ENCODE data around the gene MPG. TPM values are rescaled to one million over a fixed set of nuclear protein-coding genes. Genes with fewer than 3 reads are reported as not detected.
A peak's percentile ranks its signal among the peaks of the same experiment; 100 is the strongest.

MPG gene
- total and polyA plus RNA-seq, 4 experiments from 2014 or later, result 30.7 to 82.6 (median 44.4) TPM

- Histone ChIP-seq H3K4me1 (ENCODE audit: insufficient read depth, low read length) (peaks cover 4% of the 10 kb centered on the region), H3K27ac (ENCODE audit: low read depth, low read length) (no peak overlapping the region), H3K4me3 (ENCODE audit: low read length in 2 of 2) (no peak overlapping the region), H3K9me3 (ENCODE audit: control insufficient read depth in 1 of 2, low read length in 2 of 2) (no peaks in the 10 kb centered on the region), H3K36me3 (ENCODE audit: insufficient read depth, low read length) (peaks cover 10% of the 10 kb centered on the region), H3K27me3 (ENCODE audit: insufficient read depth, low read length) (no peaks in the 10 kb centered on the region)
- no peak overlapping the region for H3K4me3 Mint-ChIP-seq
- DNase-seq, result no peak
- no peaks in the 10 kb centered on the region for H3K27me3 Mint-ChIP-seq
- no peak overlapping the region for H3K27ac Mint-ChIP-seq
- intact Hi-C loops (cut with micrococcal nuclease), result no loop called here
- ChIA-PET POLR2A (ENCODE audit: partially characterized antibody) (no interaction called here), CTCF (ENCODE audit: partially characterized antibody) (interaction anchor here (2.2 kb wide), 1 partner anchor 37 kb away, joined by 7 read pairs; no protein-coding TSS in a partner anchor)
- peaks cover 14 to 28% of the 10 kb centered on the region in 2 donors for H3K36me3 Mint-ChIP-seq
- H3K9me3 Mint-ChIP-seq, result no peaks in the 10 kb centered on the region
- peaks cover 1 to 6% (median 4%) of the 10 kb centered on the region in 4 donors for H3K4me1 Mint-ChIP-seq
Measured at GRCh38 chr16:102060-102855, 24.2 kb downstream of the MPG start.

GRCh38 chr16:104355-104754 is 26.3 kb downstream of the MPG start:
- intact Hi-C loops (cut with micrococcal nuclease), result no loop called here
- H3K9me3 ChIP-seq (ENCODE audit: control insufficient read depth in 1 of 2, low read length in 2 of 2), result no peaks in the 10 kb centered on the region
- H3K4me3 ChIP-seq (ENCODE audit: low read length in 2 of 2), result no peak overlapping the region
- H3K27ac ChIP-seq (ENCODE audit: low read depth, low read length), result no peak overlapping the region
- Mint-ChIP-seq H3K36me3 (peaks cover 18 to 33% of the 10 kb centered on the region in 2 donors), H3K27ac (no peak overlapping the region), H3K9me3 (no peaks in the 10 kb centered on the region), H3K4me1 (peaks cover 1 to 6% (median 4%) of the 10 kb centered on the region in 4 donors), H3K4me3 (no peak overlapping the region), H3K27me3 (no peaks in the 10 kb centered on the region)
- ChIA-PET CTCF (ENCODE audit: partially characterized antibody) (interaction anchor here (1.5 to 5.1 kb wide), 6 partner anchors 8 to 87 kb away, joined by 3 to 37 read pairs (median 8); no protein-coding TSS in a partner anchor), POLR2A (ENCODE audit: partially characterized antibody) (no interaction called here)
- no peaks in the 10 kb centered on the region for H3K27me3 ChIP-seq (ENCODE audit: insufficient read depth, low read length)
- H3K4me1 ChIP-seq (ENCODE audit: insufficient read depth, low read length), result peaks cover 4% of the 10 kb centered on the region
- no peak for DNase-seq
- peaks cover 6% of the 10 kb centered on the region for H3K36me3 ChIP-seq (ENCODE audit: insufficient read depth, low read length)

- H3K27me3 ChIP-seq (ENCODE audit: insufficient read depth, low read length), result no peaks in the 10 kb centered on the region
- no peaks in the 10 kb centered on the region for H3K9me3 Mint-ChIP-seq
- intact Hi-C loops (cut with micrococcal nuclease), result no loop called here
- peaks cover 4% of the 10 kb centered on the region for H3K4me1 ChIP-seq (ENCODE audit: insufficient read depth, low read length)
- H3K4me1 Mint-ChIP-seq, result peaks cover 1 to 6% (median 4%) of the 10 kb centered on the region in 4 donors
- H3K9me3 ChIP-seq (ENCODE audit: control insufficient read depth in 1 of 2, low read length in 2 of 2), result no peaks in the 10 kb centered on the region
- no peak overlapping the region for H3K4me3 ChIP-seq (ENCODE audit: low read length in 2 of 2)
- peaks cover 12% of the 10 kb centered on the region for H3K36me3 ChIP-seq (ENCODE audit: insufficient read depth, low read length)
- no peak overlapping the region for H3K27ac ChIP-seq (ENCODE audit: low read depth, low read length)
- no peaks in the 10 kb centered on the region for H3K27me3 Mint-ChIP-seq
- DNase-seq, result no peak
- ChIA-PET CTCF (ENCODE audit: partially characterized antibody) (interaction anchor here (1.5 to 5.1 kb wide), 5 partner anchors 9 to 87 kb away, joined by 3 to 37 read pairs (median 10); no protein-coding TSS in a partner anchor), POLR2A (ENCODE audit: partially characterized antibody) (no interaction called here)
- no peak overlapping the region for H3K4me3 Mint-ChIP-seq
- peaks cover 18 to 36% of the 10 kb centered on the region in 2 donors for H3K36me3 Mint-ChIP-seq
- H3K27ac Mint-ChIP-seq, result no peak overlapping the region
Measured at GRCh38 chr16:104928-105327, 26.9 kb downstream of the MPG start.

- H3K4me3 ChIP-seq (ENCODE audit: low read length in 2 of 2), result no peak overlapping the region
- intact Hi-C loops (cut with micrococcal nuclease), result no loop called here
- no peak for DNase-seq
- no peak overlapping the region for H3K27ac Mint-ChIP-seq
- H3K4me1 ChIP-seq (ENCODE audit: insufficient read depth, low read length), result peaks cover 4% of the 10 kb centered on the region
- POLR2A ChIA-PET (ENCODE audit: partially characterized antibody), result no interaction called here
- H3K9me3 Mint-ChIP-seq, result no peaks in the 10 kb centered on the region
- H3K4me3 Mint-ChIP-seq, result no peak overlapping the region
- H3K9me3 ChIP-seq (ENCODE audit: control insufficient read depth in 1 of 2, low read length in 2 of 2), result no peaks in the 10 kb centered on the region
- H3K27ac ChIP-seq (ENCODE audit: low read depth, low read length), result no peak overlapping the region
- no peaks in the 10 kb centered on the region for H3K27me3 ChIP-seq (ENCODE audit: insufficient read depth, low read length)
- CTCF ChIA-PET (ENCODE audit: partially characterized antibody), result interaction anchor here (1.3 to 5.1 kb wide), 6 partner anchors 10 to 86 kb away, joined by 3 to 42 read pairs (median 20); no protein-coding TSS in a partner anchor
- peaks cover 1 to 6% (median 4%) of the 10 kb centered on the region in 4 donors for H3K4me1 Mint-ChIP-seq
- peaks cover 18 to 34% of the 10 kb centered on the region in 2 donors for H3K36me3 Mint-ChIP-seq
- H3K27me3 Mint-ChIP-seq, result no peaks in the 10 kb centered on the region
- H3K36me3 ChIP-seq (ENCODE audit: insufficient read depth, low read length), result peaks cover 12% of the 10 kb centered on the region
Measured at GRCh38 chr16:105521-105920, 27.5 kb downstream of the MPG start.

GRCh38 chr16:106623-107324 is 28.7 kb downstream of the MPG start:
- no peaks in the 10 kb centered on the region for H3K9me3 Mint-ChIP-seq
- H3K27ac Mint-ChIP-seq, result peak overlapping the region in 2 of 7 donors; percentile 11 to 29
- DNase-seq, result peak in 4 of 5 donors; percentile 61 to 70 (median 66)
- no peaks in the 10 kb centered on the region for H3K27me3 Mint-ChIP-seq
- CTCF ChIA-PET (ENCODE audit: partially characterized antibody), result interaction anchor here (0.7 to 5.1 kb wide), 32 partner anchors 8 to 256 kb away, joined by 3 to 42 read pairs (median 4); partner anchors contain the start of genes HBQ1 and LUC7L
- H3K4me3 Mint-ChIP-seq, result no peak overlapping the region
- H3K4me3 ChIP-seq (ENCODE audit: low read length in 2 of 2), result no peak overlapping the region
- peaks cover 1 to 6% (median 4%) of the 10 kb centered on the region in 4 donors for H3K4me1 Mint-ChIP-seq
- POLR2A ChIA-PET (ENCODE audit: partially characterized antibody), result interaction anchor here (0.8 kb wide), 1 partner anchor 255 kb away, joined by 4 read pairs; no protein-coding TSS in a partner anchor
- peaks cover 4% of the 10 kb centered on the region for H3K4me1 ChIP-seq (ENCODE audit: insufficient read depth, low read length)
- peaks cover 15 to 37% of the 10 kb centered on the region in 2 donors for H3K36me3 Mint-ChIP-seq
- no peak overlapping the region for H3K27ac ChIP-seq (ENCODE audit: low read depth, low read length)
- peaks cover 14% of the 10 kb centered on the region for H3K36me3 ChIP-seq (ENCODE audit: insufficient read depth, low read length)
- H3K9me3 ChIP-seq (ENCODE audit: control insufficient read depth in 1 of 2, low read length in 2 of 2), result no peaks in the 10 kb centered on the region
- no peaks in the 10 kb centered on the region for H3K27me3 ChIP-seq (ENCODE audit: insufficient read depth, low read length)
- intact Hi-C loops (cut with micrococcal nuclease), result loop anchor here (1.0 kb wide), 2 partner anchors 75 to 256 kb away; no protein-coding TSS in a partner anchor

- H3K27me3 Mint-ChIP-seq, result no peaks in the 10 kb centered on the region
- POLR2A ChIA-PET (ENCODE audit: partially characterized antibody), result no interaction called here
- CTCF ChIA-PET (ENCODE audit: partially characterized antibody), result interaction anchor here (0.8 to 1.0 kb wide), 2 partner anchors 45 to 70 kb away, joined by 3 read pairs; no protein-coding TSS in a partner anchor
- H3K4me1 Mint-ChIP-seq, result no peaks in the 10 kb centered on the region
- H3K4me3 Mint-ChIP-seq, result no peak overlapping the region
- H3K4me3 ChIP-seq (ENCODE audit: low read length in 2 of 2), result no peak overlapping the region
- no peak overlapping the region for H3K27ac Mint-ChIP-seq
- no peak for DNase-seq
- H3K27ac ChIP-seq (ENCODE audit: low read depth, low read length), result no peak overlapping the region
- H3K4me1 ChIP-seq (ENCODE audit: insufficient read depth, low read length), result no peaks in the 10 kb centered on the region
- no peaks in the 10 kb centered on the region for H3K27me3 ChIP-seq (ENCODE audit: insufficient read depth, low read length)
- peaks cover 27 to 46% of the 10 kb centered on the region in 2 donors for H3K36me3 Mint-ChIP-seq
- no peaks in the 10 kb centered on the region for H3K9me3 Mint-ChIP-seq
- peaks cover 27% of the 10 kb centered on the region for H3K36me3 ChIP-seq (ENCODE audit: insufficient read depth, low read length)
- H3K9me3 ChIP-seq (ENCODE audit: control insufficient read depth in 1 of 2, low read length in 2 of 2), result no peaks in the 10 kb centered on the region
- intact Hi-C loops (cut with micrococcal nuclease), result no loop called here
Measured at GRCh38 chr16:112153-112840, 34.3 kb downstream of the MPG start.

Measured in CD4-positive, alpha-beta memory T cell (primary cell).